ENCODE data around the gene EGLN2.

EGLN2 gene

GRCh38 chr19:40804783-40805242 is 5.8 kb downstream of the EGLN2 start:
- DNase-seq (ENCODE audit: low spot score), result no peak
- TF ChIP-seq CTCF (IDR thresholded peaks at IDR 0.05; ENCODE audit: extremely low read depth, missing control alignments), result no peak

GRCh38 chr19:40805258-40805868 is 6.4 kb downstream of the EGLN2 start:
- no peak for TF ChIP-seq CTCF (IDR thresholded peaks at IDR 0.05; ENCODE audit: extremely low read depth, missing control alignments)
- no peak for DNase-seq (ENCODE audit: low spot score)

GRCh38 chr19:40806423-40807146 is 7.6 kb downstream of the EGLN2 start:
- peak; percentile 77 for TF ChIP-seq CTCF (IDR thresholded peaks at IDR 0.05; ENCODE audit: extremely low read depth, missing control alignments)
- peak; percentile 84 for DNase-seq (ENCODE audit: low spot score)

- no peak for DNase-seq (ENCODE audit: low spot score)
- peak; percentile 3 for TF ChIP-seq CTCF (IDR thresholded peaks at IDR 0.05; ENCODE audit: extremely low read depth, missing control alignments)
These were observed 8.4 kb downstream of the EGLN2 start for GRCh38 chr19:40807147-40808020.

- no peak for DNase-seq (ENCODE audit: low spot score)
- TF ChIP-seq CTCF (IDR thresholded peaks at IDR 0.05; ENCODE audit: extremely low read depth, missing control alignments), result no peak
These were observed 9.0 kb downstream of the EGLN2 start for GRCh38 chr19:40808021-40808325.

- TF ChIP-seq CTCF (IDR thresholded peaks at IDR 0.05; ENCODE audit: extremely low read depth, missing control alignments), result no peak
- DNase-seq (ENCODE audit: low spot score), result no peak
These were observed 9.5 kb downstream of the EGLN2 start for GRCh38 chr19:40808497-40808896.
